ENCODE measurements around the gene FRMPD1. TPM values are rescaled to one million over a fixed set of nuclear protein-coding genes. Genes with fewer than 3 reads are reported as not detected.

FRMPD1 gene
- total RNA-seq, 2 donors from 2014 or later, result 0.66 to 0.78 TPM

DNA sequence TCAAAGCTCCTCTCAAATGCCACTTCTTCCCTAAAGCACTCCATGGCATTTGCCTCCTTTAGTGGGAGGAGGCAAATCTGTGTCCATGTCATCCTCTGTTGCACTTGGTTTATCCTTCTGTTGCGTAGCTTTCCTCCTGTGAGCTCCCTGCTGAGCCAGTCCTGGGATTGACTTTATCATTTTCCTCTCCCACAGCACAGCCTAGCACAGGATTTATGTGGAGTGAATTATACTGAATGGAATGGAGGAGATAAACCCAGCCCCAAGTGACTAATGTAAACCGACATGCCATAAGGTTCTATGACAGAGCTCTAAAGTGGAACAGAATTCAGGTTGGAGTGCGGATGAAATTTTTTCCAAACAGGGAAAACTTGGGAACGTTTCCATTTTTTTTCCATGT, 31.9 kb upstream of the FRMPD1 start:
- Histone ChIP-seq H3K4me3 (no peak overlapping the region), H3K27ac (no peak overlapping the region), H3K9me3 (no peaks in the 10 kb centered on the region), H3K27me3 (no peaks in the 10 kb centered on the region), H3K36me3 (replicated peaks in 1 of 2; ENCODE audit: insufficient read depth in 1 of 2, low read depth in 2 of 2) (no peaks in the 10 kb centered on the region), H3K4me1 (no peaks in the 10 kb centered on the region)
- no peak for ATAC-seq
- intact Hi-C loops (cut with DNase I), result no loop called here
- no peak for DNase-seq
- WGBS, 2 donors, result 77 to 83% methylated on average over 4 of the region's 4 CpGs
- TF ChIP-seq, protein P1, sequence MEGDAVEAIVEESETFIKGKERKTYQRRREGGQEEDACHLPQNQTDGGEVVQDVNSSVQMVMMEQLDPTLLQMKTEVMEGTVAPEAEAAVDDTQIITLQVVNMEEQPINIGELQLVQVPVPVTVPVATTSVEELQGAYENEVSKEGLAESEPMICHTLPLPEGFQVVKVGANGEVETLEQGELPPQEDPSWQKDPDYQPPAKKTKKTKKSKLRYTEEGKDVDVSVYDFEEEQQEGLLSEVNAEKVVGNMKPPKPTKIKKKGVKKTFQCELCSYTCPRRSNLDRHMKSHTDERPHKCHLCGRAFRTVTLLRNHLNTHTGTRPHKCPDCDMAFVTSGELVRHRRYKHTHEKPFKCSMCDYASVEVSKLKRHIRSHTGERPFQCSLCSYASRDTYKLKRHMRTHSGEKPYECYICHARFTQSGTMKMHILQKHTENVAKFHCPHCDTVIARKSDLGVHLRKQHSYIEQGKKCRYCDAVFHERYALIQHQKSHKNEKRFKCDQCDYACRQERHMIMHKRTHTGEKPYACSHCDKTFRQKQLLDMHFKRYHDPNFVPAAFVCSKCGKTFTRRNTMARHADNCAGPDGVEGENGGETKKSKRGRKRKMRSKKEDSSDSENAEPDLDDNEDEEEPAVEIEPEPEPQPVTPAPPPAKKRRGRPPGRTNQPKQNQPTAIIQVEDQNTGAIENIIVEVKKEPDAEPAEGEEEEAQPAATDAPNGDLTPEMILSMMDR (IDR thresholded peaks at IDR 0.05), result no peak
- TF ChIP-seq POLR2A (IDR thresholded peaks at IDR 0.05), result no peak

DNA sequence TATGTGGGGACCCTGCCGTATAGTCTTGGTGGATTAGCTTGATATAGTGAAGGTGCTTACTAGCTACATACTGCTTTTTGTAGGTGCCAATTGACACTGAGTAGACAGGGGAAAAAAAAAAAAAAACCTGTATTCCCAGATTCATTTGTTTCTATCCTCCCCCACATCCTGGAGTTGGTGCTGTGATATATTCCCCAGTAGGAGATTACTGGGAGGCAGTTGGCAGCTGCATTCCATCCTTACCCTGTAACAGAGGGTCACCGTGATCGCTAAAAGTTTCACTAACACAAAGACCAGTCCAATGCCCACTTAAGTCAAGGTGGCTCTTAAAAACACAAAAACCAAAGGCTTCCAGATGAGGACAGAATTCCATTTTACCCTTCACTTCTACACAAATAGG, 30.9 kb upstream of the FRMPD1 start:
- Histone ChIP-seq H3K27me3 (no peaks in the 10 kb centered on the region), H3K4me3 (no peak overlapping the region), H3K9me3 (no peaks in the 10 kb centered on the region), H3K27ac (no peak overlapping the region), H3K4me1 (no peaks in the 10 kb centered on the region), H3K36me3 (replicated peaks in 1 of 2; ENCODE audit: insufficient read depth in 1 of 2, low read depth in 2 of 2) (no peaks in the 10 kb centered on the region)
- TF ChIP-seq POLR2A (IDR thresholded peaks at IDR 0.05), result no peak
- TF ChIP-seq, protein P1 (IDR thresholded peaks at IDR 0.05), result no peak
- ATAC-seq (no peak), DNase-seq (no peak)
- intact Hi-C loops (cut with DNase I), result no loop called here
- WGBS, 2 donors, result 90 to 94% methylated on average over 3 of the region's 3 CpGs

DNA sequence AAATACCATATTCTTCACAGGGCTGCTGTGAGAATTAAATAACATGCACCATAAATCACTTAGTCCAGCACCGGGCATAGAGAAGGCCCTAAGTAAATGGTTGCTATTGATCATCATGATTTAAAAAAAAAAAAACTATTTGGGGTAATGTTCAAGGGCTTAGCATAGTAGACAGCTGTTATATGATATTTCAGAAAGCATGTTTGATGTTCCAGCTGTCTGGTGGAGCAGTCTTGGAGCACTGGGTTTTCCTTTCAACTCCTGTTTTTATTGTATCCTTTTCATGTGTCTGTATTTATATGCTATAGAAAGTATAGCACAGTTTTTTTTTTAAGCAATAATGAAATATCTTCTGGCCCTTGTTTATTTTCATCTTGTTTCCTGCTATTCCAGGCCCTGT, 30.4 kb upstream of the FRMPD1 start:
- H3K36me3 ChIP-seq (replicated peaks in 1 of 2; ENCODE audit: insufficient read depth in 1 of 2, low read depth in 2 of 2), result no peaks in the 10 kb centered on the region
- no peaks in the 10 kb centered on the region for H3K27me3 ChIP-seq
- no peaks in the 10 kb centered on the region for H3K4me1 ChIP-seq
- no peak for ATAC-seq
- TF ChIP-seq POLR2A (IDR thresholded peaks at IDR 0.05), result no peak
- TF ChIP-seq, protein P1 (IDR thresholded peaks at IDR 0.05), result no peak
- no peaks in the 10 kb centered on the region for H3K9me3 ChIP-seq
- intact Hi-C loops (cut with DNase I), result no loop called here
- 83 to 88% methylated on average over 1 of the region's 1 CpG for WGBS, 2 donors
- DNase-seq, result no peak
- H3K27ac ChIP-seq, result no peak overlapping the region
- H3K4me3 ChIP-seq, result no peak overlapping the region

DNA sequence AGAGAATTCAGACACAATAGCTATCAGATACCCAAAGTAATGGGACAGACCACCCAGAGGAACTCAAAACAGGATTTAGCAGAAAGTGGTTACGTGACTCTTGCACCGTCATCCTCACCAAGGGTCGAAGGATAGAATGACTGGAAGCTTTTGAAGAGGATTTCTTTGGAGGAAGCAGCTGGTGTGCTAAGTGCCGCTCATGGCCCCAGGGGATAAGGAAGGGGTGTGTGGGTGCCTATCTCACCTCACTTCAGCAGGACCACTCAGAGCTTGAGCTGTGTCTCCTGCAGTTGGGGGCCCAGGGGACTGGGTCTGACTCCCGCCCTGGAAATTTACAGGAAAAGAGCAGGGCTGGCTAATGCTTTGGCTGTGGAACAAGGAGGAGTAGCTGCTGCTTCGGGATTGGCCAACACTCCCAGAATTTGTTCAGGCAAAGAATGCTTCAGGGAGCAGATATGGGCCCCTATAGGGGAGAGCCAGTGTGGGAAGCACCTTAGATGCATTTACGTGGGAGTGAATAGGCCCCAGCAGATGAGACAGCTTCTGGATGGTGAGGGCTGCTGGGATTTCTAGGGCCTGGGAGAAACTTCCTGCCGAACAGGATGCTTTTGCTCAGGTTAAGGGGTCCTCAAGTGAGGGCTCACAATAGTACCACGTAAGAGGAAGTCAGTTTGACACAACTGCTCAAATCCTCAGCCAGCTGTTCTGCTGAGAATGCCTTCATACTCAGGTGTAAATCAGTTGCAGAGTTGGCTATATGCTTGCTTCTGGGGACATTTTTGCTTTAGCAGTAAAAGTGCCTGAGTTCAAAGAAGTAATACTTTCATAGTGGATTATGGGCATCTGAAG, 29.3 kb upstream of the FRMPD1 start:
- DNase-seq (no peak), ATAC-seq (no peak)
- no peaks in the 10 kb centered on the region for H3K9me3 ChIP-seq
- TF ChIP-seq, protein P1 (IDR thresholded peaks at IDR 0.05), result no peak
- TF ChIP-seq POLR2A (IDR thresholded peaks at IDR 0.05), result no peak
- intact Hi-C loops (cut with DNase I), result no loop called here
- H3K36me3 ChIP-seq (replicated peaks in 1 of 2; ENCODE audit: insufficient read depth in 1 of 2, low read depth in 2 of 2), result no peaks in the 10 kb centered on the region
- no peaks in the 10 kb centered on the region for H3K27me3 ChIP-seq
- no peak overlapping the region for H3K27ac ChIP-seq
- no peaks in the 10 kb centered on the region for H3K4me1 ChIP-seq
- H3K4me3 ChIP-seq, result no peak overlapping the region
- WGBS, 2 donors, result 62 to 77% methylated on average over 8 to 9 of the region's 9 CpGs

DNA sequence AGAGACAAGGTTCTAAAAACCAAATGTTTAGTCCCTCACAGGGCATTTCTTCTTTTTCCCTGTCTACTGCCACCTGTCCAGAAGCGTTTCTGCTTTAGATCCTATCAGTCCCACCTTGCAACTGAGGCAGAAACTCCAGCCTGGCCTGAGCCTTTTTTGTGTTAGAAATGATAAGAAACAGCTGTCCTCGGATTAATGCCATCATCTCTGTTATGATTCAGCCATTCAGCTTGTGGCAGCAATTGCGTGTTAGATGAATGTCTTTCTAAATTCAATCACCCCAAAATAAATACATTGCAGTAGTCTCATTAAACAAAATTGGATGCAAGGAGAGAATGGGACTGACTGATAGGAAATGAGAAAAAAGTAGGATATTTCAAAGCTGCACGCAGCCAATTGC, 28.3 kb upstream of the FRMPD1 start:
- WGBS, 2 donors, result 79 to 88% methylated on average over 4 of the region's 4 CpGs
- no peaks in the 10 kb centered on the region for H3K9me3 ChIP-seq
- ATAC-seq, result no peak
- H3K4me1 ChIP-seq, result no peaks in the 10 kb centered on the region
- no peak overlapping the region for H3K4me3 ChIP-seq
- no peak overlapping the region for H3K27ac ChIP-seq
- TF ChIP-seq, protein P1 (IDR thresholded peaks at IDR 0.05), result no peak
- TF ChIP-seq POLR2A (IDR thresholded peaks at IDR 0.05), result no peak
- H3K36me3 ChIP-seq (replicated peaks in 1 of 2; ENCODE audit: insufficient read depth in 1 of 2, low read depth in 2 of 2), result no peaks in the 10 kb centered on the region
- intact Hi-C loops (cut with DNase I), result no loop called here
- no peaks in the 10 kb centered on the region for H3K27me3 ChIP-seq
- no peak for DNase-seq
